Liver (tissue), 9 donors: Measurements from ENCODE around the gene PITRM1. TPM values are rescaled to one million over a fixed set of nuclear protein-coding genes. Genes with fewer than 3 reads are reported as not detected.

Source experiments
- DNase-seq: peaks from one replicate; pipeline ENCODE4 v3.0.0-alpha.2; 2017; ENCODE audit warnings: low spot score
- H3K27ac ChIP-seq, 2 donors: one replicate each; pipeline ENCODE4 v1.7.0; 2013; ENCODE audit warnings: inconsistent platforms in 2 of 2, low read length in 2 of 2, control low read depth in 1 of 2, low read depth in 1 of 2, mild to moderate bottlenecking in 1 of 2
- H3K27me3 ChIP-seq, 4 donors: one replicate each; pipeline versions ENCODE4 v1.6.1 to v1.7.0; 2013; ENCODE audit warnings: low read length in 3 of 4, inconsistent platforms in 1 of 4, mild to moderate bottlenecking in 1 of 4, moderate library complexity in 1 of 4; ENCODE audit not compliant: control insufficient read depth in 4 of 4, insufficient read depth in 4 of 4
- H3K36me3 ChIP-seq, 4 donors: one replicate each; pipeline versions ENCODE4 v1.6.1 to v1.7.0; 2013; ENCODE audit warnings: low read length in 3 of 4, mild to moderate bottlenecking in 3 of 4, low read depth in 1 of 4, moderate library complexity in 1 of 4; ENCODE audit not compliant: control insufficient read depth in 4 of 4, insufficient read depth in 3 of 4
- H3K4me1 ChIP-seq, 4 donors: one replicate each; pipeline versions ENCODE4 v1.6.1 to v1.7.0; 2013; ENCODE audit warnings: low read length in 3 of 4, mild to moderate bottlenecking in 3 of 4, moderate library complexity in 1 of 4; ENCODE audit not compliant: control insufficient read depth in 4 of 4, insufficient read depth in 4 of 4
- H3K4me3 ChIP-seq, 3 donors: one replicate each; pipeline versions ENCODE4 v1.6.1 to v1.7.0; 2013; ENCODE audit warnings: low read length in 3 of 3, control low read depth in 1 of 3, low read depth in 1 of 3, mild to moderate bottlenecking in 1 of 3
- H3K9ac ChIP-seq, 2 donors: one replicate each; pipeline ENCODE4 v1.7.0; 2013; ENCODE audit warnings: low read length in 2 of 2, mild to moderate bottlenecking in 2 of 2, moderate library complexity in 2 of 2, control low read depth in 1 of 2, low read depth in 1 of 2
- H3K9me3 ChIP-seq, 4 donors: one replicate each; pipeline versions ENCODE4 v1.6.1 to v1.7.0; 2013; ENCODE audit warnings: low read length in 3 of 4; ENCODE audit not compliant: control insufficient read depth in 4 of 4
- ATF3 ChIP-seq: IDR thresholded peaks from 2 replicates; pipeline ENCODE4 v1.6.1; 2016; ENCODE audit warnings: antibody characterized with exemption
- FOXA1 ChIP-seq: IDR thresholded peaks from 2 replicates; pipeline ENCODE4 v1.6.1; 2016; ENCODE audit warnings: antibody characterized with exemption
- FOXA2 ChIP-seq: IDR thresholded peaks from 2 replicates; pipeline ENCODE4 v1.6.1; 2016; ENCODE audit warnings: antibody characterized with exemption
- GABPA ChIP-seq, 2 donors: IDR thresholded peaks in 1 of 2; conservative IDR thresholded peaks in 1 of 2; 2 replicates each; pipeline ENCODE4 v1.6.1; 2016; ENCODE audit warnings: antibody characterized with exemption in 2 of 2, mild to moderate bottlenecking in 1 of 2, moderate library complexity in 1 of 2
- JUND ChIP-seq, 2 donors: IDR thresholded peaks; 2 replicates each; pipeline ENCODE4 v1.6.1; 2016; ENCODE audit warnings: antibody characterized with exemption in 2 of 2
- NR2F2 ChIP-seq: IDR thresholded peaks from 2 replicates; pipeline ENCODE4 v1.6.1; 2016; ENCODE audit warnings: antibody characterized with exemption
- RAD21 ChIP-seq, 2 donors: IDR thresholded peaks; 2 replicates each; pipeline ENCODE4 v1.6.1; 2016; ENCODE audit warnings: antibody characterized with exemption in 2 of 2, mild to moderate bottlenecking in 2 of 2
- REST ChIP-seq: IDR thresholded peaks from 2 replicates; pipeline ENCODE4 v1.6.1; 2016; ENCODE audit warnings: antibody characterized with exemption, mild to moderate bottlenecking
- RXRA ChIP-seq, 2 donors: IDR thresholded peaks; 2 replicates each; pipeline ENCODE4 v1.6.1; 2017 to 2018; ENCODE audit warnings: antibody characterized with exemption in 2 of 2, mild to moderate bottlenecking in 1 of 2
- SP1 ChIP-seq: IDR thresholded peaks from 2 replicates; pipeline ENCODE4 v1.6.1; 2018; ENCODE audit warnings: antibody characterized with exemption, mild to moderate bottlenecking
- YY1 ChIP-seq: IDR thresholded peaks from 2 replicates; pipeline ENCODE4 v1.6.1; 2016; ENCODE audit warnings: antibody characterized with exemption, mild to moderate bottlenecking
- WGBS: extraction: QIAGEN DNeasy Blood & Tissue Kit; methylation state at CpG from one replicate; pipeline ENCODE4 v1.1.7; 2013; 5-methylcytosine and 5-hydroxymethylcytosine counted together
- polyA plus RNA-seq, 2 donors: library from polyadenylated mRNA; stranded (reverse) in 1 of 2; unstranded in 1 of 2; fragments of 200-250 nt in 1 of 2; fragments of >200 nt in 1 of 2; fragmentation: Nextera tagmentation in 1 of 2; extraction: Ambion mirVana in 1 of 2; gene quantifications; one replicate each; pipeline versions ENCODE4 v1.2.1 to v1.2.3, GENCODE V29; 2013 to 2015
- total RNA-seq, 2 donors: library from RNA; depleted of rRNA; stranded (reverse); fragments of >200 nt; gene quantifications; one replicate each; pipeline ENCODE4 v1.2.3, GENCODE V29; 2014
- TF ChIP-seq, protein P1 (sequence below): IDR thresholded peaks from 2 replicates; pipeline ENCODE4 v1.6.1; 2016; ENCODE audit warnings: antibody characterized with exemption
- TF ChIP-seq, protein P2 (sequence below): IDR thresholded peaks from 2 replicates; pipeline ENCODE4 v1.6.1; 2016; ENCODE audit warnings: antibody characterized with exemption
- donor health status: healthy.
- donor health status: healthy.
- donor health status: healthy.
- donor health status: healthy.
- donor health status: healthy.

Gene PITRM1
- total and polyA plus RNA-seq, 4 donors: 21.1 to 43.1 (median 27.7) TPM

- peaks cover 0 to 1% (median 0%) of the 10 kb centered on the region in 4 donors for H3K9me3 ChIP-seq
- DNase-seq: no peak
- H3K4me3 ChIP-seq: no peak overlapping the region
- H3K27me3 ChIP-seq: no peaks in the 10 kb centered on the region
- H3K9ac ChIP-seq: no peak overlapping the region
- peaks cover 0 to 34% (median 12%) of the 10 kb centered on the region in 4 donors for H3K36me3 ChIP-seq
- no peaks in the 10 kb centered on the region for H3K4me1 ChIP-seq
- no peak overlapping the region for H3K27ac ChIP-seq
- TF ChIP-seq ATF3 (no peak), NR2F2 (no peak), FOXA2 (no peak)
- TF ChIP-seq, protein P1, sequence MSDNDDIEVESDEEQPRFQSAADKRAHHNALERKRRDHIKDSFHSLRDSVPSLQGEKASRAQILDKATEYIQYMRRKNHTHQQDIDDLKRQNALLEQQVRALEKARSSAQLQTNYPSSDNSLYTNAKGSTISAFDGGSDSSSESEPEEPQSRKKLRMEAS: no peak
- WGBS: 95% methylated on average over 4 of the region's 4 CpGs
These were observed 41.5 kb downstream of the PITRM1 start for GRCh38 chr10:3131098-3131497.

DNA sequence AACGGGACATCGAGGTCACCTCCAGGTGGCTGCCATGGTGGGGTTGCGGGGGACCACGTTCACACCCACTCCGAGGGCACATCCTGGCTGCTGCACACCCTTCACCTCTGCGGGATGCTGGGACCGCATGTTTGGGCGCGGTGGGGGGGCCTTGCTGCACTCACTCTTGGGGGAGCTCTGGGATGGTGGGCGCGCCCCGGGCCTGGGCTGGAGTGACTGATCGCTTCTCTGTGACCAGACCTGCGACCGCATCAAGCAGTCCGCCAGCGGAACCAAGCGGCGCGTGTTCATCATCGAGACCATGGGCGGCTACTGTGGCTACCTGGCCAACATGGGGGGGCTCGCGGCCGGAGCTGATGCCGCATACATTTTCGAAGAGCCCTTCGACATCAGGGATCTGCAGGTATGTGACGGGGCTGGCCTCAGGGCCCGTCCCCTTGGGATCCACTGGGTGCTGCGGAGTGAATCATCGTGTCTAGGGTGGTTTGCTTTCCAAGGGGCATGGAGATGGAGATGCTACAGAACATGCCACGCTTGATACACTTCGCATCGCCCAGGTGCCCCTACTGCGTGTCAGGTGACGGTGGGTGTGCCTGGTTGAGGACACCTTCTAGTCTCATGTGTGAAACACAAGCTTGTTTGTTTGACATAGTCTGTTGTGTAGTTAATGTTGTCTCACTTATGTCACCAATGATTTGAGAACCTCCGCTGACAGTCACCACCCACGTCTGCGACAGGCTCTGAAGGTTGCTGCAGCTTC, 42.8 kb downstream of the PITRM1 start:
- DNase-seq: no peak
- H3K27ac ChIP-seq: no peak overlapping the region
- no peak overlapping the region for H3K4me3 ChIP-seq
- H3K4me1 ChIP-seq: no peaks in the 10 kb centered on the region
- H3K9me3 ChIP-seq: peaks cover 0 to 1% (median 0%) of the 10 kb centered on the region in 4 donors
- peaks cover 0 to 22% (median 6%) of the 10 kb centered on the region in 4 donors for H3K36me3 ChIP-seq
- no peak overlapping the region for H3K9ac ChIP-seq
- no peaks in the 10 kb centered on the region for H3K27me3 ChIP-seq
- TF ChIP-seq REST (no peak), JUND (IDR thresholded peaks at IDR 0.05) (no peak), SP1 (no peak), ATF3 (no peak), FOXA2 (no peak), NR2F2 (no peak), FOXA1 (no peak), RAD21 (IDR thresholded peaks at IDR 0.05) (no peak), YY1 (no peak), RXRA (IDR thresholded peaks at IDR 0.05) (no peak), GABPA (IDR thresholded peaks at IDR 0.05 in 1 of 2, conservative IDR thresholded peaks at IDR 0.05 in 1 of 2) (no peak)
- TF ChIP-seq, protein P2, sequence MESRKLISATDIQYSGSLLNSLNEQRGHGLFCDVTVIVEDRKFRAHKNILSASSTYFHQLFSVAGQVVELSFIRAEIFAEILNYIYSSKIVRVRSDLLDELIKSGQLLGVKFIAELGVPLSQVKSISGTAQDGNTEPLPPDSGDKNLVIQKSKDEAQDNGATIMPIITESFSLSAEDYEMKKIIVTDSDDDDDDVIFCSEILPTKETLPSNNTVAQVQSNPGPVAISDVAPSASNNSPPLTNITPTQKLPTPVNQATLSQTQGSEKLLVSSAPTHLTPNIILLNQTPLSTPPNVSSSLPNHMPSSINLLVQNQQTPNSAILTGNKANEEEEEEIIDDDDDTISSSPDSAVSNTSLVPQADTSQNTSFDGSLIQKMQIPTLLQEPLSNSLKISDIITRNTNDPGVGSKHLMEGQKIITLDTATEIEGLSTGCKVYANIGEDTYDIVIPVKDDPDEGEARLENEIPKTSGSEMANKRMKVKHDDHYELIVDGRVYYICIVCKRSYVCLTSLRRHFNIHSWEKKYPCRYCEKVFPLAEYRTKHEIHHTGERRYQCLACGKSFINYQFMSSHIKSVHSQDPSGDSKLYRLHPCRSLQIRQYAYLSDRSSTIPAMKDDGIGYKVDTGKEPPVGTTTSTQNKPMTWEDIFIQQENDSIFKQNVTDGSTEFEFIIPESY: no peak
- 97% methylated on average over 40 of the region's 40 CpGs for whole genome bisulfite sequencing
